Stimulated activated CD8-positive, alpha-beta memory T cell treated with anti-CD3 and anti-CD28 coated beads, Interleukin-7, amount 100 ng/mL, for 4 hours (primary cell): ENCODE measurements around the gene KIF26A.
"Not testable (repeated sequence)": the region's sequence is repeated elsewhere in the genome, so short reads cannot be mapped to it uniquely, and the experiment has no call there.

Experiments
- DNase-seq, 2 donors: peaks; one replicate each; pipeline ENCODE4 v3.0.0-alpha.2; 2020; ENCODE audit warnings: low read depth in 2 of 2

The KIF26A gene

GRCh38 chr14:104208331-104208730 is 69.9 kb downstream of the KIF26A start:
- not testable (repeated sequence) for DNase-seq

DNA sequence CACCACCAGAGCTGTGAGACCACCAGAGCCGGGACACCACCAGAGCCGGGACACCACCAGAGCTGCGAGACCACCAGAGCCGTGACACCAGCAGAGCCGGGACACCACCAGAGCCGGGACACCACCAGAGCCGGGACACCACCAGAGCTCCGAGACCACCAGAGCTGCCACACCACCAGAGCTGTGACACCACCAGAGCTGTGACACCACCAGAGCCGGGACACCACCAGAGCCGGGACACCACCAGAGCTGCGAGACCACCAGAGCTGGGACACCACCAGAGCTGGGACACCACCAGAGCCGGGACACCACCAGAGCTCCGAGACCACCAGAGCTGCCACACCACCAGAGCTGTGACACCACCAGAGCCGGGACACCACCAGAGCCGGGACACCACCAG is 70.7 kb downstream of the KIF26A start:
- not testable (repeated sequence) for DNase-seq

GRCh38 chr14:104209985-104210816 is 71.8 kb downstream of the KIF26A start:
- no peak for DNase-seq

DNA sequence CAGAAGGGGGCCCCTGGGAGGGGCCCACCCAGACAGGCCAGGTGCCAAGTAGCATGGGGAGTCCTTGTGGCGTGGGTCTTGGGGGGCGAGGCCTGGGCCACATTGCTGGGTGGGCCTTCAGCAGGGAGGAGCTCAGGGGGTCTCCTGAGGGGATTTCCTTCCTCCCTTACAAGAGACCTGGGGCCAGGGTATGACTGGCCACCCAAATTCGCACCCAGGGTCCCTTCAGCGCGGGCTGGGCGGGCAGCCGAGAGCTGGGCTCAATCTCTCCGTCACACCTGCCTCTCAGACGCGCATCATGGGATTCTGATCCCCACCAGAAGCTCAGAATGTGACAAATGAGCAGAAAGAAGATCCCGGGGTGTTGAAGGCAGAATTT is 72.4 kb downstream of the KIF26A start:
- DNase-seq = no peak

DNA sequence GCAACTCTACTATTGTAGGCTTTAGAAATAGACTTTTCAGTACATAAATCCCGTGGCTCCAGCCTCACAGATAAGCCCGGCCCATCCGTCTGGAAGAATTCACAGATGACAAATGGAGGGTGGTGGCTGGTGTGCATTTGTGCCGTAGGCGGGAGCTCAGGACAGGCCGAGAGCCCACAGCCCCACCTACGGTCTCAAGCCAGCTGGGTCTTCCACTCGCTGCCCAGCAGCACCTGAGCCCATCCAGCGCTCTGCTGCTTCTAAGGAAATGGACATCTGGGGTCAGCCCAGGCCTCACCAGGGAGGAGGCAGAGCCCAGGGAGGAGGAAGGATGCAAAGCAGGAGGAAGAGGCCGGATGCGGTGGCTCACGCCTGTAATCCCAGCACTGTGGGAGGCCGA is 72.8 kb downstream of the KIF26A start:
- no peak for DNase-seq

DNA sequence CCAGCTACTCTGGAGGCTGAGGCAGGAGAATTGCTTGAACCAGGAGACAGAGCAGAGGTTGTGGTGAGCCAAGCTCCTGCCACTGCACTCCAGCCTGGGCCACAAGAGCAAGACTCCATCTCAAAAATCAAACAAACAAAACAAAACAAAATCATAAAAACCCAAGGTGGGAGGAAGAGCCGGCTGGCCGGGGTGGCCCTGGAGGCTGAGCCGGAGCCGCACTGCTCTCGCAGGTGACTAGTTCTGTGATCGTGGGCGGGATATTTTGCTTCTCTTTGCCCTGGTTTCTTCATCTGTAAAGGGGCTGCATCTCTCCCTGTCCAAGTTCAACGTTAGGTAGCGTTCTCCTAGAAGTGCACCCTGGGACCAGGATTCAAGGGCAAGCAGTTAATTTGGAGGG is 73.4 kb downstream of the KIF26A start:
- no peak for DNase-seq

DNA sequence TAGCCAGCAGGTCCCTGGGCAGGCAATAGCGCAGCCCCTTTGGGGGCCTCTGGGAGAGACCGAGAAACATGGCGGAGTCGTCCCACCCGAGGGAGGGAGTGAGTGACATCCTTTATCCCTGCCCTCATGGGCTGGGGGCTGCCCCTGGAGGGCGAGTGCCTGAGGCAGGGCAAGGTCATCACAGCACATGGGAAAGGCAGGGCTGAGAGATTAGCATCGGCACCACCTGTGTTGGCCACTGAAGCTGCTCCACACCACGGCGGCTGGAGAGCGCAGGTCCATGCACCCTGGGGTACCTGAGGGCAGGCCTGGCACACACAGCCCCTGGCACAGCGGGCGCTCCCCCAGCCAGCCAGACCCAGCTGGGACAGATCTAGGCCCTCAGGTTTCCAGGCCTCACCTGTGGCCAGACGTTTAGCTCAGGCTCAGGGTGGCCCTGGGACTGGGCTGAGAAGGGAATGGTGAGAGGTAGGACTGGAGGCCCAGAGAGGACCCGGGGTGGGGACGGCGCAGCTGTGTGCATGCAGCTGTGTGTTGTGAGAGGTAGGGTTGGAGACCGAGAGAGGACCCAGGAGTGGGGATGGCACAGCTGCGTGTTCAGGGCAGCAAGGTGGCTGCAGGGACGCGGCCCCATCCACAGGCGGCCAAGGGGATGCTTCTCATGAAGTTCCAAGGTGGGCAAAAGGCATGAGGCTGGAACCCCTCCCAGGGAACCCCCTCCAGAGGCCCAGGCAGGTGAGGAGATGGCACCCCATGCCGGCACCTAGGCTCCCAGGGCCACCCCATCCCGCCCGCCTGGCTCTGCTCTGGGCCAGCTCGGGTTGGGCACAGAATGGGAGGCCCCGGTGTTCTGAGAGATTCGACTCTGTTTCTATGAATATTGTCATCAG is 74.1 kb downstream of the KIF26A start:
- no peak for DNase-seq

DNA sequence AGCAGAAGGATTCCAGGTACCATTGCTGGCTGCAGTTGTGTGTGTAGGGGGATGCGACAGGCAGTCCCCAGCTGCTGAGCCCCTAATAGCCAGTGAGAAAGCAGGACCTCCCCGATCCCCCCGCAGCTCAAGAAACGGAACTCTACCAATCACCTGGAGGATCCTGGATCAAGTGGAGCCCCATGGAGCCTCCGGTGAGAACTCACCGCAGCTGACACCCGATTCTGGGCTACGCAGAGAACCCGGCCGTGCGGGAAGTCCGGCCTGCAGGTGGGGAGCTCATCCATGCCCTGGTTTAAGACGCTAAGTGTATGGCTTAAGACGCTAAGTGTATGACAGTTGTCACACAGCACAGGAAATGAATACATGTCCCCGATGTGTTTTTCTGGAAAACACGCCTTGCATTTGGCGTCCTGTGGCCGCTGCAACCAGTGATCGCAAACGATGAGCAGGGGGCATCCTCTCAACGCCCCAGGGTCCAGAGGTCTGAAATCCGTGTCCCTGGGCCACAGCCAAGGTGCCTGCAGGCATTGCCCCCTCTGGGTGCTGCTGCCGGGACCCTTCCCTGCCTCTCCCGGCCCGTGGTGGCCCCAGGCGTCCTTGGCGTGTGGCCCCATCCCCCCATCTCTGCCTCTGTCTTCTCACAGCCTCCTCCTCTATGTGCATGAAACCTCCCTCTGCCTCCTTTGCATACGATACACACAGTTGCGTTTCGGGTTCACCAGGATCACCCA is 75.1 kb downstream of the KIF26A start:
- no peak for DNase-seq

DNA sequence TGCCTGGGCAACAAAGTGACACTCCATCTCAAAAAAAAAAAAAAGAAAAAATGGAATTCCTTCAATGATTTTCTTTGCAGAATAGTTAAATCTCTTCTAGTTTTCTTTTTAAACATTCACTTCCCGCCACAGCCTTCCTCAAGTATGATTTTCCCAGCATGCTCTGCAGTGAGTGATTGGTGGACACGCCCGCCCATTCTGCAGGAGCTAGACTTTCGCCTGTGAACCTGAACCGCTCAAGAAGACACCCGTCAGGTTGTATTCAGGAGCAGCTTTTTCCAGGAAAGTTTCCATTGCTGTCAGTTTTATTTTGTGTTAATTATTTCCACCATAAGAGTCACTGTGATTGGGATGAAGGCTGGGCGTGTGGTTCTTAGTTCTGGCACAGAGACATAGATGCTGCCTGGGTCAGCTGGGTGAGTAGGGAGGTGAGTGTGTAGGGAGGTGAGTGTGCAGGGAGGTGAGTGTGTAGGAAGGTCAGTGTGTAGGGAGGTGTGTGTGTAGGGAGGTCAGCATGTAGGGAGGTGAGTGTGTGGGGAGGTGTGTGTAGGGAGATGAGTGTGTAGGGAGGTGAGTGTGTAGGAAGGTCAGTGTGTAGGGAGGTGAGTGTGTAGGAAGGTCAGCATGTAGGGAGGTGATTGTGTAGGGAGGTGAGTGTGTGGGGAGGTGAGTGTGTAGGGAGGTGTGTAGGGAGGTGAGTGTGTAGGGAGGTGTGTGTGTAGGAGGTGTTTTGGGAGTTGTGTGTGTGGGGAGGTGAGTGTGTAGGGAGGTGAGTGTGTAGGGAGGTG is 76.2 kb downstream of the KIF26A start:
- DNase-seq = no peak

DNA sequence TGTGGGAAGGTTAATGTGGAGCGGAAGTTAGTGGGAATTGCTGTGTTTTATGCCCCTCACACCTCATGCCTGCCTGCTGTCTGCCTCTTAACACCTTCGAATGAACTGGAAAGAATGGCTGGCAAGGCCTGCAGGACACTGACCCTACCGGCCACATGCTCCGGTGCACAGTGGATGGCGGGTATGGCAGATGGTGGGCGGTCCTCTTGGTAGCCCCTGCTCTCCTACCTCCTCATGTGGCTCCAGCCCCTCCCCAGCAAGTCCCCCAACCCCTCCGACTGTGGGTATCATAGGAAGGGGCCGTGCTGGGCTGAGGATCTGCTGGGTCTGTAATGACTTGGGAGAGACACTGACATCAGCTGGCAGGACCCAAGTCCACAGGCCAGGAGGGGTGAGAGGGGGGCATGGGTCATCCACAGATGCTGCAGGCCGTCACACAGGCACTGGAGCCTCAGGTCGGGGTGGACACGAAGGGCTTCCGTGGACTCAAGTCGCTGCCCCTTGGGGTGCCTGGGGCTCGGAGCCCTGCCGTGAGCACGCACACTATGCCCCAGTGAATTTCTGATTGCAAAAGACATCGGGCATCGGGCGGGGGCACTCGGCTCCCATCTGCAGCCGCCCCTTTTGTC is 77.4 kb downstream of the KIF26A start:
- DNase-seq = no peak

DNA sequence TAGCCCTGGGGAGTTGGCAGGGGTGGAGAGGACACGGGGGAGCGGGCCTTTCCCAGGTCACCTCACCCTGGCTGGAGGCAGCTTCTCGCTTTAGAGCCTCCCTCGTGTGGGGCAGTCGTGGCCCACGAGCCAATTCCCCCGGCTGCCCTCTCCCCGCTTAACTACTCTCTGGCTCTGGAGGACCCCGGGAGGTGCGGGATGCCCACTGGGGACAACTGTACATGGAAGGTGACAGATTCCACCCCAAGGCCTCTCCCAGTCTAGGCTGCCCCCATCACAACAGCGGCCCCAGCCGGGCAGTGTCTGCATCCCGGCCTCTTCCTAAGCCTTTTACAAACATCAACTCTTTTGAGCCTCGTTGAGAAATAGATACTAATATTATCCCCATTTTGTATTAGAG is 78.1 kb downstream of the KIF26A start:
- no peak for DNase-seq

DNA sequence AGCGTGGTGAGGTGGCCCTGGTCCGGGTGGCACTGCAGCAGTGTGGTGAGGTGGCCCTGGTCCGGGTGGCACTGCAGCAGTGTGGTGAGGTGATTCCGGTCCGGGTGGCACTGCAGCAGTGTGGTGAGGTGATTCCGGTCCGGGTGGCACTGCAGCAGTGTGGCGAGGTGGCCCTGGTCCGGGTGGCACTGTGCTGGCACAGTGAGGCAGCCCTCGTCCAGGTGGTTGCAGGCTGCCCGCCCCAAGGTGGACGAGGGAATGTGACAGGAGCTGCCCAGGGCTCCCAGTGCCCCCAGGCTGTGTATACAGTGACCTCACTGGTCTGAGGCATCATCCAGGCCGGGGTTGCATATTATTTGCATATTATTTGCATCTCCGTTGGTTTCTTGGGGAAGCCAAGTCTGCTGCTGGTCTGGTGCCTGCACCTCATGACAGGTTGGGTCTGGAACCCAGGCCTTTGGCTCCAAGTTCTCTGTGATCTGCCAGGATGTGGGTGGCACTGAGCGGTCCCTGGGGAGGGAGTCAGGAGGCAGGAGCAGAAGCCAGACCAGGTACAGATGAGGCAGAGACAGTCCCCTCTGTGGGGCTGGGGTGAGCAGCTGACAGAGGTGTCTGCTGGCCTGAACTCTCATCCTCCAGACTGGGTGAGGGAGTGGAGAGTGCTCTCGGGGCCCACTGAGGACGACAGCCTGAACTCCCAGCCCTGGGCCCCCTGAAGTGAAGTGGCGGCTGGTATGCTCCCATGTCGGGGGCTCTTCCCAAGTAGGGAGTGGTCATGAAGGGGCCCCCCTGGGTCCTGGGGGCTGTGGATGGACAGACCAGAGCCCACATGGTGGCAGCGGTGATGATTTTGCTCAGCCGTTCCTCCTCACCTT is 79.3 kb downstream of the KIF26A start:
- DNase-seq = no peak

DNA sequence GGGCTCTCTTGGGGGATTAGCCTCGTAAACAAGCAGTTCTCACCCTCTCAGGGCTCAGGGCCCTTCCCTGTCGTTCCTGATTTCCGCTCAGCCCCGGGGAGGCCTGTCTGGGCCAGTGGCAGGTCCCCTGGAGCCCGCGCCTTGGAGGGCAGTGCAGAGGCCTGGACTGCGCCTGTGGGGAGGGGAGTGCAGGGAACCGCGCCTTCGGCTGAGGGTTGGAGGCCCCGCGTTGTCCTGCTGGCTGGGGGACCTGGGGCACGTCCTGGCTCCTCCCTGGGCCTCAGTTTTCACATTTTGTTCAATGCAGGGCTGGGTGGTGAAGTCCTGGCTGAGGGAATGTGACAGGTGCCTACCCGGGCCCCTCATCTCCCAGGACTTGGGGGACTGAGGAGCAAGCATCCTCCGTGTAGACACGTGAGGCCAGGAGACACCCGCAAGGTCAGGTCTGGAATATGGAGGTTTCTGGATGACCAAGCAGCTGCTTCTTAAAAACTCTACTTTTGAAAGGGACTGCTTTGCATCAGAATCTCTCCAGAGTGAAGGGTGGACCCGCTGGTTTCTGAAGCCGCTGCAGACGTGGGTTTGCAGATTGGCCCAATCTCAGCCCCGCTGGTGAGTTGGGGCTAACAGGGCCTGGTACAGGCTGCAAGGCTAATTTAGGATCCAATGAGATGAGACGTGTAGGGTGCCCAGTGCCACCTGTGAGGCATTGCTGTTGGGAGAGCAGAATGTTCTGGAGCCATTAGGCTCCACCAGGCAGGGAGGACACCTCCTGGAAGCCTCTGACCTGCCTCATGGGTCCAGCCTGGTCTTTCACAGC is 80.2 kb downstream of the KIF26A start:
- no peak for DNase-seq

DNA sequence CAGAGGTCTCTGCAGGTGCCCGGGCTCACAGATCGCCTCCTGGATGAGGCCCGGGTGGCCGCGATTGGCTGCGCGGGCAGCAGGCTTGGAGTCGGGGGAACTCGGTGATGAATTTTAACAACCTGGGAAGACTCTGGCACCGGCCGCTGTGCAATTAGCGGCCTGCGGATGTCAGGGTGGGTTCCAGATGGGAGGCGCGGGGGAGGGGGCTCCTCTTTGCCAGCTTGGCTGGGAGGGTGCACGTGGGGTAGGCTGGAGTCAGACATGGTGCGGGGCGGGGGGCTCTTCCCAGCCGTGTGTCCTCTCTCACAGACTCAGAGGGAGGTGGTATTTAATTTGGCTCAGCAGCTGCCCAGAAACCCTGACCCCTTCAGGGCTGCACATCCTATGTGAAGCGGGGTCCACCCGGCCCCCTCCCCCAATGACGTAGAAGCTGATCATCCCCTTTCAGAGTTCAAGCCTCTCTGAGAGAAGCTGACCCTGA is 81.4 kb downstream of the KIF26A start:
- DNase-seq = no peak

GRCh38 chr14:104220215-104221070 is 82.1 kb downstream of the KIF26A start:
- DNase-seq = no peak

- no peak for DNase-seq
Observed at GRCh38 chr14:104221071-104221625, 82.8 kb downstream of the KIF26A start.

DNA sequence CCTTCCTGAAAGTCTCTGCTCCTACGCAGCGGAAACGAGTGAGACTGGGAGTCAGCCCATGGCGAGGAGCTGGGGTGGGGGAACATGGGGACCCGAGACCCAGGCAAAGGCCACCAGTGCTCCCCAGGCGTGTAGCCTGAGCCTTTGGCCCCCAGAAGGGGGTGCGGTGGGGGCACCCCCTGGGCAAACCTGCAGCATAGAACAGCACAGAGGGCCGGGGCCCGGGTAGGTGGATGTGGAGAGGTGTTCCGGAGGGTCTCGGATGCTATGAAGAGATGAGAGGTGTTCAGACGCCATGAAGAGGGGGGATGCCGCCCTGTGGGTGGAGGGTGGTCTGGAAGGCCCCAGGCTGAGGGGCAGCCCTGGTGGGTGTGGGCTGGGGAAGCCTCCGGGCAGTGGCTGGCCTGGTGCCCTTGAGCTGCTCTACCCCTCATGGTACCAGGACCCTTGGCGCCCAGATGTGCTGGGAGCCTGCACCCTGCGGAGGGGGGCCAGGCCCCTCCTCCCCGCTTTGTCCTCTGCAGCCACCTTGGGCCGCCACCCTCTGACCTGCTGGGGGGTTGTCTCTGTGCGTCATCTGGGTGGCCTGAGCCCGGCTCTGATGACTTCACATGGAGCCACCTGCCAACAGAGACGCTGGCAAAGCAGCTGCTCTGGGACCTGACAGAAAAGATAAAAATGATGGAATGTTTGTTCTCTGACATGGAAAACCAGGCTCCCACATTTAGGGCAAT is 83.4 kb downstream of the KIF26A start:
- DNase-seq = no peak
